GM19468 (cell line): Measurements from ENCODE around the gene MSANTD1.

Experiments
- ATAC-seq: cut with Tn5 transposase; IDR thresholded peaks from one replicate; pipeline ENCODE4 v1.9.1; 2021; ENCODE audit warnings: mild to moderate bottlenecking, moderate library complexity, moderate number of reproducible peaks; ENCODE audit not compliant: unreplicated experiment; ENCODE audit errors: extremely low read depth

MSANTD1 gene

GRCh38 chr4:3257556-3258482 lies 8.9 kb downstream of the MSANTD1 start:
- no peak for ATAC-seq

- no peak for ATAC-seq
Measured at GRCh38 chr4:3261411-3262207, 12.7 kb downstream of the MSANTD1 start.

GRCh38 chr4:3262208-3263052 lies 13.5 kb downstream of the MSANTD1 start:
- ATAC-seq, result no peak

GRCh38 chr4:3263053-3263875 lies 14.3 kb downstream of the MSANTD1 start:
- no peak for ATAC-seq

- ATAC-seq, result no peak
Measured at GRCh38 chr4:3263876-3264193, 14.9 kb downstream of the MSANTD1 start.

GRCh38 chr4:3266076-3266475 lies 17.1 kb downstream of the MSANTD1 start:
- ATAC-seq, result no peak

GRCh38 chr4:3267576-3268394 lies 18.8 kb downstream of the MSANTD1 start:
- ATAC-seq, result no peak

- ATAC-seq, result no peak
Measured at GRCh38 chr4:3268395-3269104, 19.6 kb downstream of the MSANTD1 start.

GRCh38 chr4:3269105-3269927 lies 20.4 kb downstream of the MSANTD1 start:
- no peak for ATAC-seq

GRCh38 chr4:3269991-3270611 lies 21.1 kb downstream of the MSANTD1 start:
- no peak for ATAC-seq

- no peak for ATAC-seq
Measured at GRCh38 chr4:3271131-3271530, 22.2 kb downstream of the MSANTD1 start.

GRCh38 chr4:3276986-3277385 lies 28.0 kb downstream of the MSANTD1 start:
- no peak for ATAC-seq

- ATAC-seq, result no peak
Measured at GRCh38 chr4:3280466-3280865, 31.5 kb downstream of the MSANTD1 start.

- no peak for ATAC-seq
Measured at GRCh38 chr4:3283483-3283882, 34.5 kb downstream of the MSANTD1 start.

GRCh38 chr4:3283916-3284315 lies 35.0 kb downstream of the MSANTD1 start:
- ATAC-seq, result no peak

- ATAC-seq, result no peak
Measured at GRCh38 chr4:3284734-3285557, 36.0 kb downstream of the MSANTD1 start.
